OCI-LY3 (cell line): ENCODE results near the gene PSMB9.

Source experiments
- H2AFZ ChIP-seq: fragments of 200-600, 300-600 bp; shearing (Covaris generic); 2 replicates; pipeline ENCODE4 v1.6.0; 2014; ENCODE audit warnings: antibody characterized with exemption, low read depth, low read length
- H3K27ac ChIP-seq: fragments of 200-600, 300-600 bp; sonication (generic); 2 replicates; pipeline ENCODE4 v1.5.1; 2014; ENCODE audit warnings: mild to moderate bottlenecking, low read length, moderate library complexity, mixed read lengths
- H3K27me3 ChIP-seq: fragments of 200-600, 300-600 bp; sonication (generic); 2 replicates; pipeline ENCODE4 v1.6.1; 2014; ENCODE audit warnings: low read depth, low read length, mixed read lengths
- H3K36me3 ChIP-seq: fragments of 200-600, 300-600 bp; sonication (generic); replicated peaks from 2 replicates; pipeline ENCODE3; 2014; ENCODE audit warnings: low read depth, low read length, mixed read lengths
- H3K4me1 ChIP-seq: fragments of 300-600, 200-600 bp; sonication (generic); 2 replicates; pipeline ENCODE4 v1.6.1; 2014; ENCODE audit warnings: low read length, mixed read lengths
- H3K4me2 ChIP-seq: fragments of 200-600, 300-600 bp; sonication (generic); 2 replicates; pipeline ENCODE4 v1.6.1; 2014; ENCODE audit warnings: low read length, mixed read lengths
- H3K4me3 ChIP-seq: fragments of 300-600, 200-600 bp; sonication (generic); 2 replicates; pipeline ENCODE4 v1.5.1; 2014; ENCODE audit warnings: antibody characterized with exemption, mild to moderate bottlenecking, low read length, moderate library complexity
- H3K79me2 ChIP-seq: fragments of 300-600, 200-600 bp; shearing (Covaris generic); 2 replicates; pipeline ENCODE4 v1.6.1; 2014; ENCODE audit warnings: mild to moderate bottlenecking, low read length, mixed read lengths
- H3K9ac ChIP-seq: fragments of 300-600, 200-600 bp; shearing (Covaris generic); 2 replicates; pipeline ENCODE4 v1.6.0; 2014; ENCODE audit warnings: mild to moderate bottlenecking, low read length, moderate library complexity
- H3K9me3 ChIP-seq: fragments of 200-600, 300-600 bp; shearing (Covaris generic); 2 replicates; pipeline ENCODE4 v1.6.1; 2014; ENCODE audit warnings: low read length, mixed read lengths; ENCODE audit not compliant: insufficient read depth
- H4K20me1 ChIP-seq: fragments of 200-600, 300-600 bp; sonication (generic); 2 replicates; pipeline ENCODE4 v1.6.1; 2016; ENCODE audit warnings: low read length, mixed read lengths; ENCODE audit not compliant: insufficient read depth
- CTCF ChIP-seq: fragments of 200-600, 300-600 bp; sonication (generic); IDR thresholded peaks from 2 replicates; pipeline ENCODE4 v1.5.1; 2014; ENCODE audit warnings: antibody characterized with exemption, low read length, low read depth
- EZH2phosphoT487 ChIP-seq: fragments of 200-600 bp; shearing (Covaris generic); IDR thresholded peaks from 2 replicates; pipeline ENCODE4 v1.6.1; 2018; ENCODE audit warnings: antibody characterized with exemption, mixed run types, low read depth

PSMB9 gene

GRCh38 chr6:32814145-32814544, 39.8 kb upstream of the PSMB9 start:
- TF ChIP-seq CTCF (no peak), EZH2phosphoT487 (no peak)
- Histone ChIP-seq H3K27me3 (no peaks in the 10 kb centered on the region), H4K20me1 (no peaks in the 10 kb centered on the region), H3K4me2 (no peak overlapping the region), H3K9ac (no peak overlapping the region), H3K9me3 (no peaks in the 10 kb centered on the region), H2AFZ (no peak overlapping the region), H3K36me3 (peaks cover 13% of the 10 kb centered on the region), H3K4me1 (peaks cover 26% of the 10 kb centered on the region), H3K4me3 (no peak overlapping the region), H3K27ac (no peak overlapping the region), H3K79me2 (no peaks in the 10 kb centered on the region)

GRCh38 chr6:32815115-32815514, 38.9 kb upstream of the PSMB9 start:
- Histone ChIP-seq H3K4me2 (peak overlapping the region; percentile 93), H3K79me2 (no peaks in the 10 kb centered on the region), H3K9me3 (no peaks in the 10 kb centered on the region), H2AFZ (no peak overlapping the region), H3K36me3 (peaks cover 13% of the 10 kb centered on the region), H3K27me3 (no peaks in the 10 kb centered on the region), H3K4me1 (peaks cover 26% of the 10 kb centered on the region), H4K20me1 (no peaks in the 10 kb centered on the region), H3K9ac (peak overlapping the region; percentile 40; the same call in 1 of the 2 replicates), H3K27ac (peak overlapping the region; percentile 79; the same call in 1 of the 2 replicates), H3K4me3 (peak overlapping the region; percentile 76; the same call in 1 of the 2 replicates)
- TF ChIP-seq EZH2phosphoT487 = no peak
- no peak for TF ChIP-seq CTCF

- peak overlapping the region; percentile 76 for H3K4me3 ChIP-seq
- H3K4me2 ChIP-seq = peak overlapping the region; percentile 93
- peak overlapping the region; percentile 79 for H3K27ac ChIP-seq
- peak overlapping the region; percentile 60 for H3K9ac ChIP-seq
- H3K4me1 ChIP-seq = peaks cover 26% of the 10 kb centered on the region
- no peaks in the 10 kb centered on the region for H3K27me3 ChIP-seq
- no peaks in the 10 kb centered on the region for H3K79me2 ChIP-seq
- H4K20me1 ChIP-seq = no peaks in the 10 kb centered on the region
- H3K9me3 ChIP-seq = no peaks in the 10 kb centered on the region
- H3K36me3 ChIP-seq = peaks cover 13% of the 10 kb centered on the region
- no peak for TF ChIP-seq CTCF
- TF ChIP-seq EZH2phosphoT487 = no peak
- no peak overlapping the region for H2AFZ ChIP-seq
Measured at GRCh38 chr6:32815996-32816395, 38.0 kb upstream of the PSMB9 start.

GRCh38 chr6:32816746-32817204, 37.2 kb upstream of the PSMB9 start, which contains the start of gene HLA-DOB:
Gene HLA-DOB (minus strand): TSS chr6:32817002. CDS start chr6:32816951, 51 bp downstream.
- H3K4me1 ChIP-seq = peaks cover 33% of the 10 kb centered on the region
- peak within 1 kb of the TSS; percentile 93 for H3K4me2 ChIP-seq
- peak within 1 kb of the TSS; percentile 79 for H3K27ac ChIP-seq
- H4K20me1 ChIP-seq = no peaks in the 10 kb centered on the region
- H3K27me3 ChIP-seq = no peaks in the 10 kb centered on the region
- peaks cover 13% of the 10 kb centered on the region for H3K36me3 ChIP-seq
- no peaks in the 10 kb centered on the region for H3K9me3 ChIP-seq
- no peak for TF ChIP-seq CTCF
- no peak for TF ChIP-seq EZH2phosphoT487
- H3K4me3 ChIP-seq = peak within 1 kb of the TSS; percentile 76
- peak within 1 kb of the TSS; percentile 91 for H2AFZ ChIP-seq
- peak within 1 kb of the TSS; percentile 60 for H3K9ac ChIP-seq
- no peaks in the 10 kb centered on the region for H3K79me2 ChIP-seq
